ENCODE measurements around the gene NEDD8.

- TF ChIP-seq MAX (IDR thresholded peaks at IDR 0.05), result no peak
- TF ChIP-seq TAF1 (IDR thresholded peaks at IDR 0.05; ENCODE audit: low read depth), result no peak
- no peak for TF ChIP-seq EGR1 (IDR thresholded peaks at IDR 0.05)
- no peak for TF ChIP-seq YY1 (IDR thresholded peaks at IDR 0.05; ENCODE audit: low read depth)
Observed at GRCh38 chr14:24234095-24235005, 2.2 kb upstream of the NEDD8 start.

Measured in Ishikawa (cell line).